Left lung (tissue), 10 donors: ENCODE measurements around the gene SORCS3. TPM values are rescaled to one million over a fixed set of nuclear protein-coding genes. Genes with fewer than 3 reads are reported as not detected.

Source experiments
- ATAC-seq: fragments of 200-7000 bp; cut with Tn5 transposase; one replicate; pipeline ENCODE4 v1.9.1; 2020; ENCODE audit warnings: moderate library complexity
- DNase-seq, 4 donors: peaks; one replicate each; pipeline ENCODE4 v3.0.0-alpha.2; 2013 to 2020
- H3K27ac ChIP-seq, 2 donors: fragments of 200-600 bp; sonication (generic) in 1 of 2; one replicate each; pipeline versions ENCODE4 v1.5.0 to v1.8.0; 2020 to 2021
- H3K27me3 ChIP-seq, 2 donors: fragments of 200-600 bp; sonication (generic) in 1 of 2; one replicate each; pipeline versions ENCODE4 v1.5.0 to v1.8.0; 2020 to 2021
- H3K36me3 ChIP-seq, 2 donors: fragments of 200-600 bp; sonication (generic) in 1 of 2; one replicate each; pipeline versions ENCODE4 v1.5.0 to v1.8.0; 2020 to 2021
- H3K4me1 ChIP-seq, 2 donors: fragments of 200-600 bp; one replicate each; pipeline ENCODE4 v1.8.0; 2021
- H3K4me3 ChIP-seq, 2 donors: fragments of 200-600 bp; sonication (generic) in 1 of 2; one replicate each; pipeline versions ENCODE4 v1.5.0 to v1.8.0; 2020 to 2021; ENCODE audit warnings: mild to moderate bottlenecking in 1 of 2
- H3K9me3 ChIP-seq, 2 donors: fragments of 200-600 bp; sonication (generic) in 1 of 2; one replicate each; pipeline versions ENCODE4 v1.5.0 to v1.8.0; 2020 to 2021
- intact Hi-C, 2 donors: fragments of 100-400 bp; cut with DNase I; formaldehyde crosslinking; loops; one replicate each; pipeline versions ENCODE4 v1.11.2 to v1.14.2; 2022
- polyA plus RNA-seq, 6 donors: library from polyadenylated mRNA; unstranded; fragments of 120-200 nt; gene quantifications; one replicate each; pipeline ENCODE4 v1.2.1, GENCODE V29; 2013; ENCODE audit not compliant: insufficient read length in 6 of 6
- total RNA-seq, 2 donors: library from RNA; stranded (reverse); fragmentation: NEBNext Ultra II Directional; extraction: Animal tissue kit (Norgen Biotek cat#: 25700); gene quantifications; one replicate each; pipeline ENCODE4 v1.2.1, GENCODE V29; 2021
- TF ChIP-seq, protein P1 (sequence below), 2 donors: fragments of 200-600 bp; sonication (generic) in 1 of 2; IDR thresholded peaks; one replicate each; pipeline versions ENCODE4 v1.5.0 to v1.8.0; 2021; ENCODE audit warnings: antibody characterized with exemption in 2 of 2
- donor health status: DM: no; HTN: yes; CAD: no.
- donor health status: DM: no; HTN: no; CAD: no.

The SORCS3 gene
- total and polyA plus RNA-seq, 8 donors: 0.05 to 0.24 (median 0.06) TPM; not detected in 2

- intact Hi-C loops: no loop called here
- H3K4me1 ChIP-seq: no peaks in the 10 kb centered on the region
- H3K9me3 ChIP-seq: no peaks in the 10 kb centered on the region
- no peak for DNase-seq
- TF ChIP-seq, protein P1, sequence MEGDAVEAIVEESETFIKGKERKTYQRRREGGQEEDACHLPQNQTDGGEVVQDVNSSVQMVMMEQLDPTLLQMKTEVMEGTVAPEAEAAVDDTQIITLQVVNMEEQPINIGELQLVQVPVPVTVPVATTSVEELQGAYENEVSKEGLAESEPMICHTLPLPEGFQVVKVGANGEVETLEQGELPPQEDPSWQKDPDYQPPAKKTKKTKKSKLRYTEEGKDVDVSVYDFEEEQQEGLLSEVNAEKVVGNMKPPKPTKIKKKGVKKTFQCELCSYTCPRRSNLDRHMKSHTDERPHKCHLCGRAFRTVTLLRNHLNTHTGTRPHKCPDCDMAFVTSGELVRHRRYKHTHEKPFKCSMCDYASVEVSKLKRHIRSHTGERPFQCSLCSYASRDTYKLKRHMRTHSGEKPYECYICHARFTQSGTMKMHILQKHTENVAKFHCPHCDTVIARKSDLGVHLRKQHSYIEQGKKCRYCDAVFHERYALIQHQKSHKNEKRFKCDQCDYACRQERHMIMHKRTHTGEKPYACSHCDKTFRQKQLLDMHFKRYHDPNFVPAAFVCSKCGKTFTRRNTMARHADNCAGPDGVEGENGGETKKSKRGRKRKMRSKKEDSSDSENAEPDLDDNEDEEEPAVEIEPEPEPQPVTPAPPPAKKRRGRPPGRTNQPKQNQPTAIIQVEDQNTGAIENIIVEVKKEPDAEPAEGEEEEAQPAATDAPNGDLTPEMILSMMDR (IDR thresholded peaks at IDR 0.05): no peak
- H3K27ac ChIP-seq: no peak overlapping the region
- peaks cover 0 to 20% of the 10 kb centered on the region in 2 donors for H3K27me3 ChIP-seq
- no peak for ATAC-seq
- H3K4me3 ChIP-seq: no peak overlapping the region
- H3K36me3 ChIP-seq: no peaks in the 10 kb centered on the region
Observed at GRCh38 chr10:104676874-104677273, 35.8 kb downstream of the SORCS3 start.

GRCh38 chr10:104678658-104679057 lies 37.6 kb downstream of the SORCS3 start:
- Histone ChIP-seq H3K36me3 (no peaks in the 10 kb centered on the region), H3K4me3 (no peak overlapping the region), H3K9me3 (no peaks in the 10 kb centered on the region), H3K4me1 (no peaks in the 10 kb centered on the region), H3K27ac (no peak overlapping the region), H3K27me3 (peaks cover 0 to 31% of the 10 kb centered on the region in 2 donors)
- DNase-seq: no peak
- TF ChIP-seq, protein P1 (IDR thresholded peaks at IDR 0.05): no peak
- intact Hi-C loops: no loop called here
- no peak for ATAC-seq

- DNase-seq (peak; percentile 11 to 77 (median 46)), ATAC-seq (peak; percentile 90)
- Histone ChIP-seq H3K4me1 (no peaks in the 10 kb centered on the region), H3K9me3 (no peaks in the 10 kb centered on the region), H3K27me3 (peaks cover 0 to 31% of the 10 kb centered on the region in 2 donors), H3K27ac (peak overlapping the region in 1 of 2 donors; percentile 7), H3K4me3 (peak overlapping the region; percentile 4 to 13), H3K36me3 (no peaks in the 10 kb centered on the region)
- intact Hi-C loops: no loop called here
- TF ChIP-seq, protein P1 (IDR thresholded peaks at IDR 0.05): no peak
Observed at GRCh38 chr10:104680467-104681401, 39.6 kb downstream of the SORCS3 start.

GRCh38 chr10:104681485-104681884 lies 40.4 kb downstream of the SORCS3 start:
- Histone ChIP-seq H3K4me1 (no peaks in the 10 kb centered on the region), H3K27ac (no peak overlapping the region), H3K36me3 (no peaks in the 10 kb centered on the region), H3K4me3 (no peak overlapping the region), H3K27me3 (peaks cover 0 to 36% of the 10 kb centered on the region in 2 donors), H3K9me3 (no peaks in the 10 kb centered on the region)
- intact Hi-C loops: no loop called here
- ATAC-seq: no peak
- DNase-seq: no peak
- TF ChIP-seq, protein P1 (IDR thresholded peaks at IDR 0.05): no peak

- DNase-seq (no peak), ATAC-seq (no peak)
- no peaks in the 10 kb centered on the region for H3K36me3 ChIP-seq
- H3K9me3 ChIP-seq: no peaks in the 10 kb centered on the region
- no peak overlapping the region for H3K4me3 ChIP-seq
- H3K27me3 ChIP-seq: peaks cover 0 to 41% of the 10 kb centered on the region in 2 donors
- no peaks in the 10 kb centered on the region for H3K4me1 ChIP-seq
- no peak overlapping the region for H3K27ac ChIP-seq
- intact Hi-C loops: no loop called here
- TF ChIP-seq, protein P1 (IDR thresholded peaks at IDR 0.05): no peak
Observed at GRCh38 chr10:104683567-104683966, 42.5 kb downstream of the SORCS3 start.
